Spleen (tissue), 11 donors: ENCODE results near the gene BCL10. TPM values are rescaled to one million over a fixed set of nuclear protein-coding genes. Genes with fewer than 3 reads are reported as not detected.

Experiments
- DNase-seq: peaks from one replicate; pipeline ENCODE4 v3.0.0-alpha.2; 2020
- H3K27ac ChIP-seq, 8 donors: fragments of 200-600 bp; sonication (generic) in 7 of 8; 1 replicate in 4 of 8; 2 replicates in 4 of 8; pipeline versions ENCODE4 v1.5.0 to v1.8.0; 2016 to 2021; ENCODE audit warnings: inconsistent platforms in 4 of 8, mild to moderate bottlenecking in 4 of 8, moderate library complexity in 1 of 8
- H3K27me3 ChIP-seq, 7 donors: fragments of 200-600 bp; sonication (generic) in 6 of 7; replicated peaks in 1 of 7; 1 replicate in 4 of 7; 2 replicates in 3 of 7; pipeline versions ENCODE4 v1.5.0 to v1.8.0; 2016 to 2021; ENCODE audit warnings: inconsistent platforms in 3 of 7, mild to moderate bottlenecking in 1 of 7
- H3K36me3 ChIP-seq, 6 donors: fragments of 200-600 bp; sonication (generic) in 5 of 6; 1 replicate in 4 of 6; 2 replicates in 2 of 6; pipeline versions ENCODE4 v1.5.0 to v1.8.0; 2016 to 2021; ENCODE audit warnings: inconsistent platforms in 2 of 6
- H3K4me1 ChIP-seq, 6 donors: fragments of 200-600 bp; sonication (generic) in 5 of 6; 1 replicate in 3 of 6; 2 replicates in 3 of 6; pipeline versions ENCODE4 v1.5.0 to v1.8.0; 2016 to 2021; ENCODE audit warnings: inconsistent platforms in 3 of 6
- H3K4me3 ChIP-seq, 8 donors: fragments of 200-600 bp; sonication (generic) in 7 of 8; 1 replicate in 4 of 8; 2 replicates in 4 of 8; pipeline versions ENCODE4 v1.5.0 to v1.8.0; 2016 to 2021; ENCODE audit warnings: inconsistent platforms in 4 of 8, mild to moderate bottlenecking in 4 of 8, moderate library complexity in 2 of 8
- H3K9me3 ChIP-seq, 8 donors: fragments of 200-600 bp; sonication (generic) in 7 of 8; 1 replicate in 4 of 8; 2 replicates in 4 of 8; pipeline versions ENCODE4 v1.5.0 to v1.8.0; 2016 to 2021; ENCODE audit warnings: inconsistent platforms in 4 of 8
- POLR2A ChIP-seq, 3 donors: fragments of 450-650 bp; IDR thresholded peaks; one replicate each; pipeline ENCODE4 v1.5.1; 2017; ENCODE audit warnings: antibody characterized with exemption in 3 of 3, mild to moderate bottlenecking in 1 of 3
- POLR2AphosphoS5 ChIP-seq, 3 donors: sonication (generic); formaldehyde crosslinking; IDR thresholded peaks; one replicate each; pipeline ENCODE4 v1.5.1; 2017; ENCODE audit warnings: antibody characterized with exemption in 3 of 3
- WGBS, 5 donors: extraction: QIAGEN DNeasy Blood & Tissue Kit in 3 of 5; methylation state at CpG; one replicate each; pipeline versions ENCODE4 v1.1.5 to v1.1.7; 2013 to 2018; 5-methylcytosine and 5-hydroxymethylcytosine counted together
- intact Hi-C: fragments of 100-400 bp; cut with DNase I; formaldehyde crosslinking; loops from one replicate; pipeline ENCODE4 v1.15.0; 2023; ENCODE audit warnings: low total_unique reads
- polyA plus RNA-seq, 3 donors: library from polyadenylated mRNA; stranded (reverse); fragments of 200-250 nt; gene quantifications; one replicate each; pipeline ENCODE4 v1.2.1, GENCODE V29; 2013
- total RNA-seq, 7 donors: library from RNA; depleted of rRNA in 3 of 7; stranded (reverse); fragments of >200 nt in 3 of 7; fragmentation: NEBNext Ultra II Directional in 4 of 7; extraction: Animal tissue kit (Norgen Biotek cat#: 25700) in 4 of 7; gene quantifications; one replicate each; pipeline versions ENCODE4 v1.1.0 to v1.2.1, GENCODE V29; 2016 to 2021
- TF ChIP-seq, protein P1 (sequence below), 11 experiments: fragments of 200-600 bp in 7 of 11; fragments of 450-650 bp in 4 of 11; sonication (generic) in 4 of 11; IDR thresholded peaks in 8 of 11; conservative IDR thresholded peaks in 3 of 11; 1 replicate in 7 of 11; 2 replicates in 4 of 11; pipeline versions ENCODE4 v1.4.0 to v1.8.0; 2016 to 2021; ENCODE audit warnings: antibody characterized with exemption in 11 of 11, inconsistent platforms in 4 of 11, mild to moderate bottlenecking in 1 of 11
- donor health status: healthy with polysubstance abuse.
- donor health status: DM: no; HTN: no; CAD: no; lungs with moderate emphysema.
- donor health status: DM: no; HTN: no; CAD: no.
- donor health status: Bipolar disorder and iron deficiency.
- donor health status: healthy.
- donor health status: DM: no; HTN: no; CAD: no.
- donor health status: DM: yes; HTN: yes; CAD: no.

The BCL10 gene
- total and polyA plus RNA-seq, 10 donors = 10.5 to 45.1 (median 33.7) TPM

DNA sequence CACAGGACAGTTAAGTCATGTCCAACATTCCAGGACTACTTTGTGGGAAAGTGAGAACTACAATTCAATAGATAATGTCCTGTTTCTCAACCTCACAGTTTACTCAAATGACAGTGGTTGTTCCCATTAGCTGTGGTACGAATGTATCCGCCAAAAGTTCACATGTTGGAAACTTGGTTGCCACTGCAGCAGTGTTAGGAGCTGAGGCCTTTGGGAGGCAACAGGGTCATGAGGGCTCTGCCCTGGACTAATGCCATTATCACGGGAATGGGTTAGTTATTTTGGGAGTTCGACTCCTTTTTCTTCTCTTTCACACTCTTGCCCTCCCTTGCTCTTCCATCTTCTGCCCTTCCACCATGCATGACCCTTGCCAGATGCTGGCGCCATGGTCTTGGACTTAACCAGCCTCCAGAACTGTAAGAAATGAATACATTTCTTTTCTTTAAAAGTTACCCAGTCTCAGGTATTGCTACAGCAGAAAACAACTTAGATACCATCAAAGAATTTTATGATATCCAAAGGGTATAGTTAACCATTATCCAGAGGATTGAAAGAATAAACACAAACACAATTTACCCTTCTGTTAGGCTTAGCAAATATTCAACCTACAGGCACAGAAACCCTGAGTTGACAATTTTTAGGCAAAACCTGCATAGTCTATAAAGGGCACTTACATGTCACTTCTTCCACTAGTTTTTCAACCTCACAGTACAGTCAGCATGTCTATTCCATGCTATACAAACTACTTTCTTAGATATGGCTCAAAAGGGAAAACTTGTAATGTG lies 7.4 kb downstream of the BCL10 start:
- H3K27me3 ChIP-seq = no peaks in the 10 kb centered on the region
- no peaks in the 10 kb centered on the region for H3K9me3 ChIP-seq
- intact Hi-C loops = no loop called here
- no peak overlapping the region for H3K4me3 ChIP-seq
- H3K27ac ChIP-seq = no peak overlapping the region
- WGBS, 5 donors = 91 to 99% (median 97%) methylated on average over 5 of the region's 5 CpGs
- peaks cover 11 to 61% (median 31%) of the 10 kb centered on the region in 6 donors for H3K4me1 ChIP-seq
- peaks cover 9 to 93% (median 62%) of the 10 kb centered on the region in 6 donors for H3K36me3 ChIP-seq
- no peak for TF ChIP-seq POLR2A (IDR thresholded peaks at IDR 0.05)
- TF ChIP-seq, protein P1, sequence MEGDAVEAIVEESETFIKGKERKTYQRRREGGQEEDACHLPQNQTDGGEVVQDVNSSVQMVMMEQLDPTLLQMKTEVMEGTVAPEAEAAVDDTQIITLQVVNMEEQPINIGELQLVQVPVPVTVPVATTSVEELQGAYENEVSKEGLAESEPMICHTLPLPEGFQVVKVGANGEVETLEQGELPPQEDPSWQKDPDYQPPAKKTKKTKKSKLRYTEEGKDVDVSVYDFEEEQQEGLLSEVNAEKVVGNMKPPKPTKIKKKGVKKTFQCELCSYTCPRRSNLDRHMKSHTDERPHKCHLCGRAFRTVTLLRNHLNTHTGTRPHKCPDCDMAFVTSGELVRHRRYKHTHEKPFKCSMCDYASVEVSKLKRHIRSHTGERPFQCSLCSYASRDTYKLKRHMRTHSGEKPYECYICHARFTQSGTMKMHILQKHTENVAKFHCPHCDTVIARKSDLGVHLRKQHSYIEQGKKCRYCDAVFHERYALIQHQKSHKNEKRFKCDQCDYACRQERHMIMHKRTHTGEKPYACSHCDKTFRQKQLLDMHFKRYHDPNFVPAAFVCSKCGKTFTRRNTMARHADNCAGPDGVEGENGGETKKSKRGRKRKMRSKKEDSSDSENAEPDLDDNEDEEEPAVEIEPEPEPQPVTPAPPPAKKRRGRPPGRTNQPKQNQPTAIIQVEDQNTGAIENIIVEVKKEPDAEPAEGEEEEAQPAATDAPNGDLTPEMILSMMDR (IDR thresholded peaks at IDR 0.05 in 8 of 11, conservative IDR thresholded peaks at IDR 0.05 in 3 of 11) = no peak
- no peak for TF ChIP-seq POLR2AphosphoS5 (IDR thresholded peaks at IDR 0.05)
- DNase-seq = no peak

DNA sequence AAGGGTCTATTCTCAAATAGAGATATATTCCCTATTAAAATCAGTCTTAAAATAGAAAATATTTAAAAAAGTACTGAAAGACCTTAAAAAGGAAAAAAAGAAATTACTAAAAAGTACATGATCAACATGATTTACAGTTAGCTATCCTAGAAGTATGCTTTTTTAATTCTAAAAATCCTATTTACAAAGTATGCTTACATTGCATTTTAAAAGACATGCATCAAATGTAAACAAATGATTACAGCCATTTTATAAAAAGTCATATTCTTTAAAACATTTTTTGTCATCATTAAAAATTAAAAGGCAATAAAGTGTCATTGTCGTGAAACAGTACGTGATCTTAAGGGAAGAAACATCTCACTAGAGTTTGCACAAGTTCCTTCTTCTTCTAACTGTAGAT lies 9.1 kb downstream of the BCL10 start:
- 54 to 83% (median 64%) methylated on average over 2 of the region's 2 CpGs for WGBS, 5 donors
- intact Hi-C loops = no loop called here
- H3K9me3 ChIP-seq = no peaks in the 10 kb centered on the region
- H3K4me1 ChIP-seq = peaks cover 0 to 44% (median 16%) of the 10 kb centered on the region in 6 donors
- H3K27me3 ChIP-seq = no peaks in the 10 kb centered on the region
- TF ChIP-seq POLR2A (IDR thresholded peaks at IDR 0.05) = no peak
- TF ChIP-seq, protein P1 (IDR thresholded peaks at IDR 0.05 in 8 of 11, conservative IDR thresholded peaks at IDR 0.05 in 3 of 11) = no peak
- no peak for TF ChIP-seq POLR2AphosphoS5 (IDR thresholded peaks at IDR 0.05)
- H3K4me3 ChIP-seq = no peak overlapping the region
- H3K36me3 ChIP-seq = peaks cover 9 to 100% (median 63%) of the 10 kb centered on the region in 6 donors
- no peak overlapping the region for H3K27ac ChIP-seq
- no peak for DNase-seq

DNA sequence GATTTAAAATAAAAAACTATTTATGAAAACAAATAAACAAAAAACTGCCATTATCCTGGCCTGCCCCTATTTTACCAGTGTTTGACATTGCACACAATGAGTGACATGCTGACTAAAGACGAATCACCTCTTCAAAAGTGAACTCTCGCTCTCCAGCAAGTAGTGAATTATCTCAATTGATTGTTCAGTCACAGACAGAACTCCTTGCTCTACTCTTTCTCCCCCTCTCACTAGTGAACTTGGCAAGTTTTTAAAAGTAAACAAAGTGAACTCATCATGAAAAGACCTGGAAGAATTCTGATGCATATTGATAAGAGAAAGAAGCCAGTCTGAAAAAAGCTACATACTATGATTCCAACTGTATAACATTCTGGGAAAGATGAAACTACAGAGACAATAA lies 12.3 kb downstream of the BCL10 start:
- no peak overlapping the region for H3K4me3 ChIP-seq
- peaks cover 0 to 8% (median 1%) of the 10 kb centered on the region in 8 donors for H3K9me3 ChIP-seq
- H3K36me3 ChIP-seq = peaks cover 7 to 73% (median 46%) of the 10 kb centered on the region in 6 donors
- no peaks in the 10 kb centered on the region for H3K27me3 ChIP-seq
- intact Hi-C loops = no loop called here
- no peak overlapping the region for H3K27ac ChIP-seq
- TF ChIP-seq POLR2A (IDR thresholded peaks at IDR 0.05) = no peak
- TF ChIP-seq POLR2AphosphoS5 (IDR thresholded peaks at IDR 0.05) = no peak
- TF ChIP-seq, protein P1 (IDR thresholded peaks at IDR 0.05 in 8 of 11, conservative IDR thresholded peaks at IDR 0.05 in 3 of 11) = no peak
- 93 to 99% (median 98%) methylated on average over 2 of the region's 2 CpGs for WGBS, 5 donors
- no peak for DNase-seq
- H3K4me1 ChIP-seq = peaks cover 0 to 25% (median 9%) of the 10 kb centered on the region in 6 donors

DNA sequence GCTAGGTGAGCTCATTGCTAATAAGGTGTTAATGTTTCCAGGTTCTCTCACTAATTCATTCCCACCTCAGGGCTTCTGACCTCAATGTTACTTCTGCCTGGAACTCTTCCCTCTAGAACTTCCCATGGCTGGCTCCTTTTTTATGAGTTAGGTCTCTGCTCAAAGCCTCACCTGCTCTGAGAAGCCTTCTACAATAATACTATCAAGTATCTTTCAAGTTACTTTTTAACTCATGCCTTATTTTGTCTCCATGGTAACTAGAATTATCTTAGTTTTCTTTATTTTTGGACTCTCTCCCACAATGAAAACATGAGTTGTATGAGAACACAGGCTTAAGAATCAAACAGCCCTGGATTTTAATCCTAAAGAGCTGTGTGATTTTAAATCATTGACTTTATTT lies 13.4 kb downstream of the BCL10 start:
- Histone ChIP-seq H3K27me3 (no peaks in the 10 kb centered on the region), H3K4me3 (no peak overlapping the region), H3K4me1 (peaks cover 7 to 33% (median 18%) of the 10 kb centered on the region in 6 donors), H3K36me3 (peaks cover 6 to 65% (median 34%) of the 10 kb centered on the region in 6 donors), H3K9me3 (peaks cover 0 to 8% (median 1%) of the 10 kb centered on the region in 8 donors), H3K27ac (no peak overlapping the region)
- intact Hi-C loops = no loop called here
- no peak for TF ChIP-seq POLR2A (IDR thresholded peaks at IDR 0.05)
- TF ChIP-seq, protein P1 (IDR thresholded peaks at IDR 0.05 in 8 of 11, conservative IDR thresholded peaks at IDR 0.05 in 3 of 11) = no peak
- TF ChIP-seq POLR2AphosphoS5 (IDR thresholded peaks at IDR 0.05) = no peak
- no peak for DNase-seq
